ENCODE measurements around the gene EXOSC7. TPM values are rescaled to one million over a fixed set of nuclear protein-coding genes. Genes with fewer than 3 reads are reported as not detected.

Gene EXOSC7
- total and polyA plus RNA-seq, 9 of the 15 experiments (the other 6 are each of a cell fraction or from before 2014, with no cell fraction given) = 88.5 to 237 (median 112) TPM

DNA sequence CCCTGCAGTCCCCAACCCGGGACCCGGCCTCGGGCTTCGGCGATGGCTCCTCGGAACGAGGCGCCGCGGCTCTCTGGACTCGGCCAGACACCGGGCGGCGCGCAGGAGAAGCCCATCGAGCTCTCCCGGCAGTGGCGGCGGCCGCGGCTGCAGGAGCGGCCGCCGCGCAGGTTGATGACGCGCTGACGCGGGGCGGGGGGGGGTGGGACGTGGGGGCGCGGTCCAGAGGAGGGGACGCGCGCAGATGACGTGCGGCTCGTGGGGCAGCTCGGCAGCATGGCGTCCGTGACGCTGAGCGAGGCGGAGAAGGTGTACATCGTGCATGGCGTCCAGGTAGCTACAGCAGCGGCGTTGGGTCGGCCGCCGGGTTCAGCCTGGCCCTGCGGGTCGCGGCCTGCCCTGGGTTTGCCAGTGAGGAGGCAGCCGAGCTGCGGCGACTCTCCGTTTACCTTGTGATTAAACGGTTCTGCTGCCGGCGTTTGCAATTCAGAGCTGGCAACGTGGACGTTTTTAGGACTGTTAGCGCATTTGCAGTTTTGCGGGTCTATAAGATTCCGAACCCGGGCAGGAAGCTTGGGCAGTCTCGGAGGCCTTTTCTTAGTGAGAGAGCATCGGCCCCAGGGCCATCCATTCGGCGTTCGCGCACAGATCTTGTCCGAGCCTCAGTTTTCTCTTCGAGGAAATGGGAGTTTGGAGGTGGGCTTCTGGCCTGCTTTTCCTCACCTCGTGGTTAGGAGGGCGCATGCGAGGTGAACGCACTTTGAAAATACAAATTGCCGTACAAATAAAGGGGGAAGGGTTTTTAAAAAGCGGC lies at the start of gene EXOSC7, which contains the start of gene ZDHHC3 (continued):
- TF ChIP-seq, protein P1, sequence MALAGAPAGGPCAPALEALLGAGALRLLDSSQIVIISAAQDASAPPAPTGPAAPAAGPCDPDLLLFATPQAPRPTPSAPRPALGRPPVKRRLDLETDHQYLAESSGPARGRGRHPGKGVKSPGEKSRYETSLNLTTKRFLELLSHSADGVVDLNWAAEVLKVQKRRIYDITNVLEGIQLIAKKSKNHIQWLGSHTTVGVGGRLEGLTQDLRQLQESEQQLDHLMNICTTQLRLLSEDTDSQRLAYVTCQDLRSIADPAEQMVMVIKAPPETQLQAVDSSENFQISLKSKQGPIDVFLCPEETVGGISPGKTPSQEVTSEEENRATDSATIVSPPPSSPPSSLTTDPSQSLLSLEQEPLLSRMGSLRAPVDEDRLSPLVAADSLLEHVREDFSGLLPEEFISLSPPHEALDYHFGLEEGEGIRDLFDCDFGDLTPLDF (CRISPR knock-in tag; IDR thresholded peaks at IDR 0.05) = no peak
- TF ChIP-seq, protein P2, sequence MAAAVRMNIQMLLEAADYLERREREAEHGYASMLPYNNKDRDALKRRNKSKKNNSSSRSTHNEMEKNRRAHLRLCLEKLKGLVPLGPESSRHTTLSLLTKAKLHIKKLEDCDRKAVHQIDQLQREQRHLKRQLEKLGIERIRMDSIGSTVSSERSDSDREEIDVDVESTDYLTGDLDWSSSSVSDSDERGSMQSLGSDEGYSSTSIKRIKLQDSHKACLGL (CRISPR knock-in tag; IDR thresholded peaks at IDR 0.05; ENCODE audit: borderline replicate concordance, poor library complexity, severe bottlenecking) = no peak
- TF ChIP-seq, protein P3, sequence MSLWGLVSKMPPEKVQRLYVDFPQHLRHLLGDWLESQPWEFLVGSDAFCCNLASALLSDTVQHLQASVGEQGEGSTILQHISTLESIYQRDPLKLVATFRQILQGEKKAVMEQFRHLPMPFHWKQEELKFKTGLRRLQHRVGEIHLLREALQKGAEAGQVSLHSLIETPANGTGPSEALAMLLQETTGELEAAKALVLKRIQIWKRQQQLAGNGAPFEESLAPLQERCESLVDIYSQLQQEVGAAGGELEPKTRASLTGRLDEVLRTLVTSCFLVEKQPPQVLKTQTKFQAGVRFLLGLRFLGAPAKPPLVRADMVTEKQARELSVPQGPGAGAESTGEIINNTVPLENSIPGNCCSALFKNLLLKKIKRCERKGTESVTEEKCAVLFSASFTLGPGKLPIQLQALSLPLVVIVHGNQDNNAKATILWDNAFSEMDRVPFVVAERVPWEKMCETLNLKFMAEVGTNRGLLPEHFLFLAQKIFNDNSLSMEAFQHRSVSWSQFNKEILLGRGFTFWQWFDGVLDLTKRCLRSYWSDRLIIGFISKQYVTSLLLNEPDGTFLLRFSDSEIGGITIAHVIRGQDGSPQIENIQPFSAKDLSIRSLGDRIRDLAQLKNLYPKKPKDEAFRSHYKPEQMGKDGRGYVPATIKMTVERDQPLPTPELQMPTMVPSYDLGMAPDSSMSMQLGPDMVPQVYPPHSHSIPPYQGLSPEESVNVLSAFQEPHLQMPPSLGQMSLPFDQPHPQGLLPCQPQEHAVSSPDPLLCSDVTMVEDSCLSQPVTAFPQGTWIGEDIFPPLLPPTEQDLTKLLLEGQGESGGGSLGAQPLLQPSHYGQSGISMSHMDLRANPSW (CRISPR knock-in tag; IDR thresholded peaks at IDR 0.05) = no peak
- no peak for TF ChIP-seq ZNF431 (CRISPR knock-in tag; IDR thresholded peaks at IDR 0.05)
- peak; percentile 20 for TF ChIP-seq BRD9 (IDR thresholded peaks at IDR 0.05; ENCODE audit: low read depth, partially characterized antibody)
- TF ChIP-seq ZNF232 (CRISPR knock-in tag; IDR thresholded peaks at IDR 0.05) = no peak
- peak; percentile 74 to 96 (median 92) for TF ChIP-seq YY1 (IDR thresholded peaks at IDR 0.05; ENCODE audit: borderline replicate concordance in 1 of 3, control insufficient read depth in 1 of 3, extremely low read depth in 1 of 3, insufficient read depth in 3 of 3, insufficient read length in 1 of 3, insufficient replicate concordance in 2 of 3, low read depth in 1 of 3, low read length in 2 of 3)
- TF ChIP-seq SIRT6 (IDR thresholded peaks at IDR 0.05; ENCODE audit: low read depth, low read length) = no peak
- no peak for TF ChIP-seq KAT8 (IDR thresholded peaks at IDR 0.05; ENCODE audit: low read depth)
- TF ChIP-seq, protein P4, sequence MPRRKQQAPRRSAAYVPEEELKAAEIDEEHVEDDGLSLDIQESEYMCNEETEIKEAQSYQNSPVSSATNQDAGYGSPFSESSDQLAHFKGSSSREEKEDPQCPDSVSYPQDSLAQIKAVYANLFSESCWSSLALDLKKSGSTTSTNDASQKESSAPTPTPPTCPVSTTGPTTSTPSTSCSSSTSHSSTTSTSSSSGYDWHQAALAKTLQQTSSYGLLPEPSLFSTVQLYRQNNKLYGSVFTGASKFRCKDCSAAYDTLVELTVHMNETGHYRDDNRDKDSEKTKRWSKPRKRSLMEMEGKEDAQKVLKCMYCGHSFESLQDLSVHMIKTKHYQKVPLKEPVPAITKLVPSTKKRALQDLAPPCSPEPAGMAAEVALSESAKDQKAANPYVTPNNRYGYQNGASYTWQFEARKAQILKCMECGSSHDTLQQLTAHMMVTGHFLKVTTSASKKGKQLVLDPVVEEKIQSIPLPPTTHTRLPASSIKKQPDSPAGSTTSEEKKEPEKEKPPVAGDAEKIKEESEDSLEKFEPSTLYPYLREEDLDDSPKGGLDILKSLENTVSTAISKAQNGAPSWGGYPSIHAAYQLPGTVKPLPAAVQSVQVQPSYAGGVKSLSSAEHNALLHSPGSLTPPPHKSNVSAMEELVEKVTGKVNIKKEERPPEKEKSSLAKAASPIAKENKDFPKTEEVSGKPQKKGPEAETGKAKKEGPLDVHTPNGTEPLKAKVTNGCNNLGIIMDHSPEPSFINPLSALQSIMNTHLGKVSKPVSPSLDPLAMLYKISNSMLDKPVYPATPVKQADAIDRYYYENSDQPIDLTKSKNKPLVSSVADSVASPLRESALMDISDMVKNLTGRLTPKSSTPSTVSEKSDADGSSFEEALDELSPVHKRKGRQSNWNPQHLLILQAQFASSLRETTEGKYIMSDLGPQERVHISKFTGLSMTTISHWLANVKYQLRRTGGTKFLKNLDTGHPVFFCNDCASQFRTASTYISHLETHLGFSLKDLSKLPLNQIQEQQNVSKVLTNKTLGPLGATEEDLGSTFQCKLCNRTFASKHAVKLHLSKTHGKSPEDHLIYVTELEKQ (CRISPR knock-in tag; IDR thresholded peaks at IDR 0.05) = no peak
- peak; percentile 45 for TF ChIP-seq HNRNPLL (IDR thresholded peaks at IDR 0.05; ENCODE audit: low read depth, low read length, poor library complexity, severe bottlenecking)
- TF ChIP-seq NCOA6 (IDR thresholded peaks at IDR 0.05) = no peak
- TF ChIP-seq, protein P5, sequence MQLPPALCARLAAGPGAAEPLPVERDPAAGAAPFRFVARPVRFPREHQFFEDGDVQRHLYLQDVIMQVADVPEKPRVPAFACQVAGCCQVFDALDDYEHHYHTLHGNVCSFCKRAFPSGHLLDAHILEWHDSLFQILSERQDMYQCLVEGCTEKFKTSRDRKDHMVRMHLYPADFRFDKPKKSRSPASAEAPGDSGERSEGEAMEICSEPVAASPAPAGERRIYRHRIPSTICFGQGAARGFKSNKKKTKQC (CRISPR knock-in tag; IDR thresholded peaks at IDR 0.05) = peak; percentile 62; the same call in 1 of the 2 replicates

Data from K562 (cell line).